CD4-positive, alpha-beta T cell treated with Interleukin-15 for 4 hours (primary cell): ENCODE data around the gene RABGAP1L.
"Not testable (repeated sequence)": the region's sequence is repeated elsewhere in the genome, so short reads cannot be mapped to it uniquely, and the experiment has no call there.

ENCODE experiments used
- DNase-seq: peaks from one replicate; pipeline ENCODE4 v3.0.0-alpha.2; 2020; ENCODE audit warnings: low spot score

Gene RABGAP1L

DNA sequence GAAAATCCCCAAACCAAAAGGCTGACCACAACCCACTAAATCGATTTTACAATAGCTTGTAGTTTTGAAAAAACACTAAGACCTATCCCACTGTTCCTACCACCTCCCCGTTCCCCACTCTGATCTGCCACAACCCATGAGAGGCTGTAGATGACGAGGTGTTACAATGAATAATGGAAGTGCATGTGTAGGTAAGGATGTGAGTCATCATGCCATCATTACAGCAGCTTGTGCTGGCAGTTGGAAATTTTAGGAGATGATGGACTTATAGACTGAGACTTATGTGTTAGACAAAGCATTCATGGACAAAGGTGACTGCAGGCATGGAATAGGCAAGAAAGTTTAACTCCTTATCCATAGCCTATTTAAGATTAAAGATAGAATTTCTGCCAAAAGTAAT, 655.7 kb downstream of the RABGAP1L start:
- DNase-seq: no peak

DNA sequence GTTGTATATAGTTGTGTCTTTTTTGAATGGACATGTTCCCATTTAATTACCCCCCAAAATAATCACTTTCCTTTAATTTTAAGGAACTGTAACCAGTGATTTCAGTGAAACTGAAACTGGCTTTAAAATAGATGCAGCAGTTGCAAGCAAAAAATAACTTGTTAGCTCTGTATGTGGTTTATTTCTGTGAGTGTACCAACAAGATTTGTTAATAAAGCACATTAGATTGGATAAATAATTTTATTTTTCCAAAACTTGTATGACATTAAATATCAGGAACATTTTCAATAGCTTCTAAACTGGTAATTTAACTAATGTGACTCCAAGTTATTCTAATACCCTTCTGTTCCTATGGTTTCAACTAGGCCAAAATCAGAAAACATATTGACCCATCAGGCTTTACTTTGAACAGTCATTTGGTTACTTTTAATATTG, 656.2 kb downstream of the RABGAP1L start:
- DNase-seq: no peak

DNA sequence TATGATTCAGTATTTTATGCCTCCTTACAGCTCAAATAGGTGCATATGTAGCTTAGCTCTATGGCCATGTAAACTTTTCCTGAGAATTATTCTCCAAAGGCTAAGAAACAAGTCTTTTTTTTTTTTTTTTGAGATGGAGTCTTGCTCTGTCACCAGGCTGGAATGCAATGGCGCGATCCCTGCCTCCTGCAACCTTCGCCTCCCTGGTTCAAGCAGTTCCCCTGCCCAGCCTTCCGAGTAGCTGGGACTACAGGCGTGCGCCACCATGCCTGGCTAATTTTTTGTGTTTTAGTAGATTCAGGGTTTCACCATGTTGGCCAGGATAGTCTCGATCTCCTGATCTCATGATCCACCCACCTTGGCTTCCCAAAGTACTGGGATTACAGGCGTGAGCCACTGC, 657.3 kb downstream of the RABGAP1L start:
- not testable (repeated sequence) for DNase-seq

DNA sequence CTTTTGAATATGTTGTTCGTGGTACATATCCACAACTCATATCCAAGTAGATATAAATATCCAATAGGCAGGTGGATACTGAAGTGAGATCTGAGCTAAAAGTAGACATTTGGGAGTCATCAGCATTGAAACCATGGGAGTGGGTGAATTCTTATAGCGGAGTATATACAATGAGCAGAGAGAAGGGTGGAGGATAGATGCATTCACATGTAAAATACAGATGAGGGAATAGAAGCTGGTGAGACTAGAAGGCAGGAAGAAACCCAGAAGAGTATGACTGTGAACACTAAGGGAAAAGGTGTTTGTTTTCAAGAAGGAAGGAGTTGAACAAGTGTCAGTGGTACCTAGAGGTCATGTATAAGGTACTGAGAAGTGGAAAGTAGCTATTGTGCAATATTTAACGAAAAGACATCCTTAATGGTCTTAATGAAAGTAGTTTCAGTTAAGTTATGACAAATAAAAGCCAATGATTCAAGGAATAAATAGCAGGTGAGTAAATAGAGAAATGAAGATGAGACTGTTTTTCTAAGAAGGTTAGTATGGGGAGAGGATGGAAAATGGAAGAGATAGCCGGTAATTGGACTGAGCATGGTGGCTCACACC, 658.8 kb downstream of the RABGAP1L start:
- no peak for DNase-seq

DNA sequence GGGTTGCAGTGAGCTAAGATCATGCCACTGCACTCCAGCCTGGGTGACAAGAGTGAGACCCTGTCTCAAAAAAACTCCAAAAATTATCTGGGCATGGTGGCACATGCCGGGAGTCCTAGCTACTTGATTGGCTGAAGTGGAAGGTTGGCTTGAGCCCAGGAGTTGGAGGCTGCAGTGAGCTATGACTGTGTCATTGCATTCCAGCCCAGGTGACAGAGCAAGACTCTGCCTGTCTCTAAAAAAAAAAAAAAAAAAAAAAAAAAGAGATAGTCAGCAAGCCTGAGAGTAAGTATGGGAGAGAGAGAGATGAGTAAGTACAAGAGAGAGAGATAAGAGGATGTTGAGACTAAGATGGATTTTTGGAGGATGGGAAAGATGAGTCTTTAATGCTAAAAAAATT, 659.6 kb downstream of the RABGAP1L start:
- no peak for DNase-seq

DNA sequence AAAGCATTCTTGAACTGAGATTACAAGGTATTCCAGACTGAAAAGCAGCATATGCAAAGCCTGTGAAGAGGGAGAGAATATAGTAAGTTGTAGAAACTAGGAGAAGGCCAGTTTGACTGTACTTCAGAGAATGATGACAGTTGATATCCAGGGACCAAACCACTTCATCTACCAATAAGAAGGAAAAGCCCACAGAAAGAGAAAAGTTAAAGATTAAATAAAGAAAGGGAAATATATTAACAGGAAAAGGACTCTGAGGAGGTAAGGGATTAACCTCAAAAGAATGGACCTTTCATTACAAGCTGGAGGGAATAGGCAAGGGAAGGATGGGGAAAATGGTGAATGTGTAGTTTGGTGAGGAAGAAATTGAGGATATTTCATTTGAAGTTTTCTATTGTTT, 660.3 kb downstream of the RABGAP1L start:
- DNase-seq: no peak

DNA sequence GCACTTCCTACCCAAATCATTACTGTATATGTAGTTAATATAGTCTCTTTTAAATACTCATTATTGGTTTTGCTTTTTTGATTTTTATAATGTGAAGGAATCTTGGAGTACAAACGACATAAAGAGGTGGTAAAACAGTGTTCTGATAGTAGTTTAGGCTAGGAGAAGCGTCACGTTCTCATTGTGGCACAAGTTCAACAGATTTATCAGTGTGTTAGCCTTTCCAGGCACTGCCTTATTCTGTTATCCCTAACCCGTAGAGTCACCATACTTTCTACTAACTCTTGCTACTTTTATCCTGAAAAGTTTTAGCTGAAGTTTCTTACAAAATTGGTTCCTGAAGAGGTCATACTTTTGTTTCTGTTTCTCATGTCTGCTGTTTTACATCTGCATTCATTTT, 665.8 kb downstream of the RABGAP1L start:
- no peak for DNase-seq

DNA sequence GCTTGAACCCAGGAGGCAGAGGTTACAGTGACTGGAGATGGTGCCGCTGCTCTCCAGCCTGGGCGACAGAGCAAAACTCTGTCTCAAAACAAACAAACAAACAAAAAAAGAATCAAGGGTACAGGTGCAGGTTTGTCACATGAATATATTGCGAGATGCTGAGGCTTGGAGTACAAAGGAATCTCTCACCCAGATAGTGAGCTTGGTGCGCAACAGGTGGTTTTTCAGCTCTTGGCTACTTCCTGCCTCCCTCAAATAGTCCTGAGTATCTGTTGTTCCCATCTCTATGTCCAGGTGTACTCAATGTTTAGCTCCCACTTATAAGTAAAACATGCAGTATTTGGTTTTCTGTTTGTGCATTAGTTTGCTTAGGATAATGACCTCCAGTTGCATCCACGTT, 666.5 kb downstream of the RABGAP1L start:
- no peak for DNase-seq

DNA sequence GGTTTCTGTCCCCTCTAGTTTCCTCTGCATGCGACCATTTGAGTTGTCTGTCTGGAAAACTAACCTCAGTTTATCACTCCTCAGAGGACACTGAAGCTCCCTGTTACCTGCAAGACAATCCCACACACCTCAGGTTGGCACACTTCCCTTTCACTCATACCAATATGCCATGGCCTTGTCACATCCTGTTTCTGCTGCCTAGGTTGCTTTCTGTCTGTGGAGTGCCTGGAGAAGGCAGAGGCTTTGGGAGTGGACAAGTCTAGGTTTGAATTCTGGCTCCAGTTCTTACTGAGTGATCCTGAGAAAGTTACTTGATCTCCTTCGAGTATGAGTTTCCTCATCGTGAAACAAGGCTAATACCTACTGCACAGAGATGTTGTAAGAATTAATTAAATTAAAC, 668.9 kb downstream of the RABGAP1L start:
- no peak for DNase-seq

DNA sequence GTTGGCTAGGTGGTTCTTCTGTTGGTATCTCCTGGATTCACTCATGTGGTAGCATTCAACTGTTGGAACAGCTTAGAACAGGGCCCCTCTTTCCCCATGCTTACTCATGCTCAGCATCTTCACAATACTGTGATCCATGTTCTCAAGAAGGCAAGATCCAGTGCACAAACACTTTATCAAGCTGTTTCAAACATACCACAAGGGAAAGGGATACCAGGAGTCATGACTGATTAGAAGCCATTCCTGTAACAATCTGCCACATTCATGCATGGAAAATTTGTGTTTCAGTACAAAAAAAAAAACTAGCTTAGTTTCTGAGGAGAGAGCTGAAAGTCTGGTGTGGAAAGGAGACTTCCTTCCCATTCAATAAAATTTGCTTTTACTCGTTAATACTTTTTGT, 670.7 kb downstream of the RABGAP1L start:
- DNase-seq: no peak

DNA sequence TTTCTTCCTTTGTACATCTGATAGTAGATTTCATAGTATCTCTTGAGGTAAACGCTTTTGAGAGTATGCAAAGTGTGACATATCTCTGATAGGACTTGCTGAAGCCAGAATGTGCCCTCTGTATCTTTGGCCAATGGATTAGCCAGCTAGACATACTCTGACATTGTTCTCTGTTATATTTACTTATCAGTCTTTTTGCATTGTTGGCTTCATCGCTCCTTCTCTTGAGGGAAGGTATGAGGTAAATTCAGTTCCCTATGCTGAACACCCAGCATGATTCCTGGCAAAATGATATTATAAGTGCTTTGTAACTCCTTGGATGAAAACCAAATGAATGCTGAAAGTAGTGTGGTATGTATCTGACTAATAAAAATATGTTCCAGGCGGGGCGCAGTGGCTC, 677.2 kb downstream of the RABGAP1L start:
- no peak for DNase-seq

DNA sequence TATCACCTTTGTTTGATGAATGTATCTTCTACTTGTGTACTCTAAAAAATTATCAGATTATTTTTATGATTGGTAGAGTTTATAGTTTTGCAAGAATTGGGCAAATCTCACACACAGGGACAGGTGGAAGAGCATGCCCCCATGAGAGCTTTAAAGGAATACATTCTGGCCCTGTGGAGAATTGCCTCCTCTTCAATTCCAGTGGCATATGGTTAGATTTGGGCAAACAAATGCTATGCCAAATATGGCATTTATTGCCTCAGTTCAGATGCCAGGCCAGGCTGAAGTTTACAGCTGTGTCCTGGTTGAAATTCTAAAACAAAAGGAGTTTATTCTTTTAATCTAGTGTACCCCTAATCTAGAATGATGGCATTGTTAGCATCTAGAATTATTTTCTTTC, 678.1 kb downstream of the RABGAP1L start:
- no peak for DNase-seq

DNA sequence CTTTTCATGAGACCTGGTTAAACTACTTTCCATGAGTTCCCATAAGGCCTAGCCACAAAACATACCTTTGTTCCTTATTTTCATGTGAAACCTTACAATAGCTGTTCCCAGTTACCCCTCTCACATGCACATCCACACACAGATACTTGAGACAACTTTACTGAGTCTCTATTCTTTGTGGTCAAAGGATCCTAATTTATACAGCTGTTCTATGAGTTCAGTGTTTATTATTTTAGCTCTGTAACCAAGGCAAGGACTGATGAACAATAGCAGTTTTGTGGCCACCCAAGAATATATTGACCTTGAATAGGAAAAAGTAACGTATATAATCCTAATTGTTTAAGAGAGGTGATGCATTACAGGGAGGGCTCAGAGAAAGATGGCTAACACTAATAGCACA, 679.9 kb downstream of the RABGAP1L start:
- DNase-seq: no peak

DNA sequence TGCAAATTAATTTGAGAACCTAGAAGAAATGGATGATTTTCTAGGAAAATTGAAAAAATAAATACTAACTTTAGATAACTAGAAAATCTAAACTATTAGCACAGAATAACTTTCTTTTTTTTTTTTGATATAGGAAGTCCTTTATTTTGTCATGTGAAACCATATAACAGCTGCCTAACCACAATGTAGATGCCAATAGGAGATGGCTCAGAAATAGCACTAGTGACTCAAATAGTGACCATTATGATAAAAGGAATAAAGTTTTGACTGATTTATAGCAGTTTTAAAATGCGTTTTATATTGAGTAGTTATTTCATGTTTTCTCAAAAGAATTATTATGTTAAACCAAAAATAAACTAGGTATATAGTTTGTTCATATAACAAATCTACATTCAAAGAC, 682.4 kb downstream of the RABGAP1L start:
- no peak for DNase-seq

DNA sequence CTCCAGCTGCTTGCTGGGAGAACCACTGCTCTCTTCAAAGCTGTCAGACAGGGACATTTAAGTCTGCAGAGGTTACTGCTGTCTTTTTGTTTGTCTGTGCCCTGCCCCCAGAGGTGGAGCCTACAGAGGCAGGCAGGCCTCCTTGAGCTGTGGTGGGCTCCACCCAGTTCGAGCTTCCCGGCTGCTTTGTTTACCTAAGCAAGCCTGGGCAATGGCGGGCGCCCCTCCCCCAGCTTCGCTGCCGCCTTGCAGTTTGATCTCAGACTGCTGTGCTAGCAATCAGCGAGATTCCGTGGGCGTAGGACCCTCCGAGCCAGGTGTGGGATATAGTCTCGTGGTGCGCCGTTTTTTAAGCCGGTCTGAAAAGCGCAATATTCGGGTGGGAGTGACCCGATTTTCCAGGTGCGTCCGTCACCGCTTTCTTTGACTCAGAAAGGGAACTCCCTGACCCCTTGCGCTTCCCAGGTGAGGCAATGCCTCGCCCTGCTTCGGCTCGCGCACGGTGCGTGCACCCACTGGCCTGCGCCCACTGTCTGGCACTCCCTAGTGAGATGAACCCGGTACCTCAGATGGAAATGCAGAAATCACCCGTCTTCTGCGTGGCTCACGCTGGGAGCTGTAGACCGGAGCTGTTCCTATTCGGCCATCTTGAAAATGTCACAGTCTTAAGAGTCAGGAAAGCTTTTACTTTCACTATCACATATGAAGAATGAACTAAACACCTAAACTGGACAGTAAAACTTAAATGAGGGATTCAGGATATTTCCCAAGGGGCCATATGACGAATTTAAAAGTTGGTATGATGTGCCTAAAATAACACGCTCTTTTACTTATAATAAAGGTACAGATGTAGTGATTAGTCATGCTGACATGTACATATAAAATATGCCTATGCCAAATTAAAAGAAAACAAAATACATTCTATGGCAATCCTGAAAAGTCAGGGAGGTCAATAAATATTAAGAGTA, 689.6 kb downstream of the RABGAP1L start:
- DNase-seq: not testable (repeated sequence)

DNA sequence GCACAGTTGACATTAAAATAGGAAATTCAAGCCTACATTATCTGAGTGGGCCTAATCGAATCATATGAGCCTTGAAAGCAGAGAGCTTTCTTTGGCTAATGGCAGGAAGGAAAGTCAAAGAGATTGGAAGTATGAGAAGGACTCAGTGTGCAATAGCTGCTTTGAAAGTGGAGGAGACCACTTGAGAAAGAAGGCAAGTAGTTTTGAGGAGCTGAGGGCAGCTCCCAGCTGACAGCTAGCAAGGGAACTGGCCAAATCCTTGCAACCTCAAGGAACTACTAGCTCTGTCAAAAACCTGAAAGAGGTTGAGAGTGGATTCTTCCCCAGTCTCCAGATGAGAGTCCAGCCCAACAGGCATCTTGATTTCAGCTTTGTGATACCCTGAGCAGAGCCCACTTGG, 691.4 kb downstream of the RABGAP1L start:
- DNase-seq: no peak

DNA sequence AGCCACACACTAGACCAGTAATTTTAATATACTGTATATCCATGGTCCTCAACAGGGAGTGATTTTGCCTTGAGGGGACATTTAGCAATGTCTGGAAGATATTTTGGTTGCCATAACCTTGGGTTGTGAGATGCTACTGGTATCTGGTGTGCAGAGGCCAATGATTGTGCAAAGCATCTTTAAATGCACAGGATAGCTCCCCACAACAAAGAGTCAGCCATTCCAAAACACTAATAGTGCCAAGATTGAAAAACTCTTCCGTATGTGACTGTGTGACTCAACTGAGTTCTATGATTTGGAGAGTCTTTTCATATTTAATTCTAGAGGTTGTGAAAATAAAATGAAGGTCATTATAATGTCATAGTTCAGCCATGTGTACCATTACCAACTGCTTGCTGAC, 699.0 kb downstream of the RABGAP1L start:
- no peak for DNase-seq

DNA sequence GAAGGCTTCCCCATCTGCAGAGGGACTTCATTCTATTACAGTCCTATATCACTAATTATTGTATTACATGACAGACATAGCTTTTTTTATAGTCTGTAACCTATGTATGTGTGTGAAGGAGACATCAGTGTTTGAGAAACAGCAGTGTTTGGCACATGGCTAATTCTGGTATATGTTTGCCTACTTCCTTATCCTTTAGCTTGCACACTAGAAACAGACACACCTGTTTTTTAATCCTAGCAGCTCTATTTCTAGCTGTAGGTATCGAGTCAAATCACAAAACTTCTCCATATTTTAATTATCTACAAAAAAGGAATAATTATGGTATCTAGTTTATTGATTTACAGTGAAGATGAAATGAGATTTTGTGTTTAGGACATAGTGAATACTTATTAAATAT, 711.0 kb downstream of the RABGAP1L start:
- DNase-seq: no peak

DNA sequence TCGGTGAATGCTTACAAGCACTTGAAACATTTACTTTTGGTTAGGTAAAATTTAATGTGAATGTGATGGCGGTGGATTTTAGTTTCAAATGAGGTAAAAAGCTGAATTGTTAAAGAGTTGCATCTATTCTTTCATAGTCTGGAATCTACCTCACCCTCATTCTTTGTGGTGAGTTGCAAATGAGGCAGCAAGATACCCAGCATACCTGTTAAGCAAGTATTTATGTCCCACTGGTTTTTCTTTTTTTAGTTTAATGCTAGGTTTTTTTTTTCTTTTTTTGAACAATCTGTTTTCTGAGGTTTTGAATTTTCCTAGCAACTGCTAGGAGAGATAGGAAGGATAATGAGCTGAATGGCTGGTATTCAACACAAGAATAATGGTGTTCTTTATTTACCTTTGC, 712.6 kb downstream of the RABGAP1L start:
- no peak for DNase-seq

DNA sequence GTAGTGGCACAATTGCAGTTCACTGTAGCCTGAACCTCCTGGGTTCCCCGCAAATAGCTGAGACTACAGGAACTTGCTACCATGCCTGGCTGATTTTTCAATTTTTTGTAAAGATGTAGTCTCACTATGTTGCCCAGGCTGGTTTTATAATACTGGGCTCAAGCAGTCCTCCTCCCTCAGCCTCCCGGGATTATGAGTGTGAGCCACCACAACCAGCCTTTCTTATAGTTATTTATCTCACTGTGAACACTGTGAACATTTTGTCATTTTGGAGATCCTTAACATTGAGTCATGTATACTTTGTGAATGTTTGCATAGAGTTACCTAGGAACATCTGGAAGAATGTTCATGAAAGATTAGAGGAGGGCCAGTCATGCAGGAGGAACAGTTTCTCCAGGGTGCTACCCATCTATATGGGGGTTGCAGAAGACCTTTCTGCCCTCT, 713.3 kb downstream of the RABGAP1L start:
- no peak for DNase-seq

DNA sequence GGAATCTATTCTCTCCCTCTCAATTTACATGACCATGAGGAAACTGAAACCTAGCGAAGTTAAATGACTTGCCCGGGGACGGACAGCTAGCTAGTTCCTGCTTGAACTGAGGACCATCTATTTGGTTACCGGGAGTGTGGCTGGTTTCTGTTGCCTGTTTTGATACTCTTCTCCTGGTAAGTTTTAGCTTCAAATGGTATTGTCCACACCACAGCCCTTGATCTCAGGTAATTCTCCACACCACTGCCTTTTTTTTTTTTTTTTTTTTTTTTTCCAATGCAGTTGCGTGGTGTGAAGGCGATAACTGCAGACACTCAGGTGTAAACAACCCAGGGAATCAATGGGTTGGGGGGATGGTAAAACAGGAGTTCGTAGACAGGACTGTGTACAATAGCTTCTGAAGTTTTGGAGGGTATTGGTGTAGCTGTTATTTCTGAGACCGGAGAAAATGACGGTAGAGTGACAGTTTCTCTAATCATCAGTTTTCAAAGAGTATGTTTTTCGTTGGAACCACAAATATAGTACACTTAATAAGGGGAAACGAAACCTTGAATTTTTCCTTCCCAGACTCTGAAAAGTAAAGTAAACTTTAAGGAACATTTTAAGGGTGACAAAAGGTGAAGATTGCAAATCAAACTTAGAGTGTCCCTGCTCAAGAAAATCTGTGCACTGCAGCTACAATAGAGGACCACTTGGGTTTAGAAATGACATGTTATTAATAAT, 715.2 kb downstream of the RABGAP1L start:
- DNase-seq: no peak

DNA sequence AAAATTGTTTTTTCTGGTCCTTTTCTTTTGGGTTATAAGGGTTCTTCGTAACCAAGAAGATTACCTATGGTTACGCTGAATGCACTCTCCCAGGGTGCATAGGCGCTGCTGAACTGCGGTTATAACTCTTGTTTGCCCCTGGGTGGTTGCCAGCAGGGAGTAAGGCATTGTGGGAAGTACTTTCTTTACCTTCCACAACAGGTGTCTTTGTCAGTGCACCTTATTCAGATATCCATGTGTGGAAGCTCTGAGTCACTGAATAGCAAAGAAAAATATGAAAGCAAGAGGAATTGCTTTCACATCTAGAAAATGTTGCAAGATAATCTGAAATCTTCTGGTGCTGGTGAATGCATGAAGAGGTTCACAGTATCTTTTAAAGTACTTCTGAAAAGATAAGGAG, 716.0 kb downstream of the RABGAP1L start:
- DNase-seq: peak; percentile 55

DNA sequence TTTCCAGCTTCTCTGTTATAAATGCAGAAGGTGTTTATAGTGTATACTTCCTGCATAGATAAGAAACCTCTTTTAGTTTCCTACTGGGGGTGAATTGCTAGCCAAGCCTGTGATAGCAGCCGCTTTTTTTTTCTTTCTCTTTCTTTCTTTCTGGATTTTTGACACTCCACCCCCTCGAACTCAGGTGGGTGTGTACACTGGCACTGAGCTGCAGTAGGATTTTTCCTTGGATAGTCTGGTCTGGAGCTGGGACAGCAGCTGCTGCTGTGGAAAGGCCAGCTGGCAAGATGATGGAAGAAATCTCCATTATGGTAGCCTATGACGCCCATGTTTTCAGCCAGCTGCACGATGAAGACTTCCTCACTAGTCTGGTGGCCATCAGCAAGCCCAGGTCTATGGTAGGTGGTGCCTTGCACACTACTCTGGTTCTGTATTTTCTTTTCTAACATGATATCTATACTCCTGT, 717.9 kb downstream of the RABGAP1L start:
- DNase-seq: no peak
